Keratinocyte (primary cell): ENCODE results near the gene SLC35B2. TPM values are rescaled to one million over a fixed set of nuclear protein-coding genes. Genes with fewer than 3 reads are reported as not detected.

Experiments used
- DNase-seq: peaks from one replicate; pipeline ENCODE4 v3.0.0-alpha.2; 2011; ENCODE audit warnings: low read depth, missing footprints, low spot score
- FAIRE-seq: peaks from 2 replicates; lab custom pipeline; 2011; peaks lifted over from hg19 to GRCh38; lab: Jason Lieb, UNC
- H2AFZ ChIP-seq: 2 replicates; pipeline ENCODE4 v1.6.0; 2012; ENCODE audit warnings: low read length, control low read depth, inconsistent platforms; ENCODE audit not compliant: control insufficient read depth
- H3K27ac ChIP-seq: 2 replicates; pipeline ENCODE4 v1.5.1; 2011; ENCODE audit warnings: low read length; ENCODE audit not compliant: control insufficient read depth, insufficient read depth
- H3K27me3 ChIP-seq: 3 replicates; pipeline ENCODE4 v1.6.0; 2011; ENCODE audit warnings: low read length; ENCODE audit not compliant: control insufficient read depth, insufficient read depth; ENCODE audit errors: extremely low read depth
- H3K36me3 ChIP-seq, 2 experiments: 2 replicates in 1 of 2; 3 replicates in 1 of 2; pipeline ENCODE4 v1.5.1; 2011; ENCODE audit warnings: low read length in 2 of 2, mild to moderate bottlenecking in 1 of 2; ENCODE audit not compliant: control insufficient read depth in 2 of 2, insufficient read depth in 2 of 2; ENCODE audit errors: extremely low read depth in 1 of 2
- H3K4me1 ChIP-seq: 3 replicates; pipeline ENCODE4 v1.5.1; 2011; ENCODE audit warnings: low read length; ENCODE audit not compliant: control insufficient read depth, insufficient read depth; ENCODE audit errors: extremely low read depth
- H3K4me2 ChIP-seq: 3 replicates; pipeline ENCODE4 v1.6.0; 2011; ENCODE audit warnings: low read depth, low read length; ENCODE audit not compliant: control insufficient read depth, insufficient read depth; ENCODE audit errors: extremely low read depth
- H3K4me3 ChIP-seq, 3 experiments: fragments of 200-600 bp in 1 of 3; sonication (generic) in 1 of 3; 2 replicates in 2 of 3; 3 replicates in 1 of 3; pipeline ENCODE4 v1.5.1; 2011 to 2016; ENCODE audit warnings: low read length in 3 of 3, mild to moderate bottlenecking in 3 of 3, control low read depth in 2 of 3, inconsistent platforms in 1 of 3, low read depth in 1 of 3, mixed read lengths in 1 of 3, mixed run types in 1 of 3, moderate library complexity in 1 of 3; ENCODE audit not compliant: control insufficient read depth in 2 of 3, insufficient read depth in 2 of 3; ENCODE audit errors: extremely low read depth in 1 of 3
- H3K79me2 ChIP-seq: 2 replicates; pipeline ENCODE4 v1.6.0; 2012; ENCODE audit warnings: low read length; ENCODE audit not compliant: control insufficient read depth, insufficient read depth
- H3K9ac ChIP-seq: 3 replicates; pipeline ENCODE4 v1.6.0; 2011; ENCODE audit warnings: low read length; ENCODE audit not compliant: control insufficient read depth, insufficient read depth; ENCODE audit errors: extremely low read depth
- H3K9me1 ChIP-seq: 3 replicates; pipeline ENCODE4 v1.6.0; 2011; ENCODE audit warnings: low read length; ENCODE audit not compliant: control insufficient read depth, insufficient read depth; ENCODE audit errors: extremely low read depth
- H3K9me3 ChIP-seq: 2 replicates; pipeline ENCODE4 v1.5.1; 2012; ENCODE audit warnings: low read depth, low read length; ENCODE audit not compliant: control insufficient read depth
- H4K20me1 ChIP-seq: 3 replicates; pipeline ENCODE4 v1.6.0; 2011; ENCODE audit warnings: low read length; ENCODE audit not compliant: control insufficient read depth, insufficient read depth; ENCODE audit errors: extremely low read depth
- CTCF ChIP-seq, 3 experiments: IDR thresholded peaks in 1 of 3; conservative IDR thresholded peaks in 1 of 3; optimal IDR thresholded peaks in 1 of 3; 2 replicates in 2 of 3; 3 replicates in 1 of 3; pipeline versions ENCODE3 to v1.5.1; 2011; ENCODE audit warnings: low read length in 3 of 3, mild to moderate bottlenecking in 3 of 3, moderate library complexity in 2 of 3, control low read depth in 1 of 3, inconsistent platforms in 1 of 3; ENCODE audit not compliant: insufficient read depth in 2 of 3; ENCODE audit errors: extremely low read depth in 1 of 3
- EZH2 ChIP-seq: IDR thresholded peaks from one replicate; pipeline ENCODE4 v1.6.1; 2012; ENCODE audit warnings: inconsistent platforms, mild to moderate bottlenecking, low read length, moderate library complexity
- dilution Hi-C: fragments of 300-500 bp; cut with MboI; formaldehyde crosslinking; loops from one replicate; pipeline ENCODE4 v1.7.0; 2020; ENCODE audit warnings: low sequenced_read_pairs; ENCODE audit not compliant: extremely low pct_ligation_motif_present
- polyA plus RNA-seq, 5 experiments: library from polyadenylated mRNA; depleted of rRNA in 3 of 5; stranded (reverse) in 3 of 5; stranded (forward) in 1 of 5; unstranded in 1 of 5; fragments of >200 nt; gene quantifications; 1 replicate in 1 of 5; 2 replicates in 3 of 5; 3 replicates in 1 of 5; pipeline versions ENCODE4 v1.2.1 to v1.2.3, GENCODE V29; 2011 to 2012; ENCODE audit warnings: missing spikeins in 2 of 5, low read depth in 1 of 5, low replicate concordance in 1 of 5

The SLC35B2 gene
- polyA plus RNA-seq, 1 donor (not counting 4 experiments of a cell fraction or from before 2014, with no cell fraction given), result 69.9 TPM

GRCh38 chr6:44301782-44302564, 44.6 kb upstream of the SLC35B2 start:
- no peaks in the 10 kb centered on the region for H3K9me3 ChIP-seq
- H3K4me1 ChIP-seq, result peaks cover 7% of the 10 kb centered on the region
- no peak overlapping the region for H3K4me2 ChIP-seq
- FAIRE-seq, result no peak
- H3K27ac ChIP-seq, result no peak overlapping the region
- H3K9ac ChIP-seq, result no peak overlapping the region
- peaks cover 45 to 46% of the 10 kb centered on the region in 2 experiments for H3K36me3 ChIP-seq
- H3K4me3 ChIP-seq, result no peak overlapping the region
- TF ChIP-seq EZH2 (no peak), CTCF (optimal IDR thresholded peaks at IDR 0.05 in 1 of 3, IDR thresholded peaks at IDR 0.05 in 1 of 3, conservative IDR thresholded peaks at IDR 0.05 in 1 of 3; ENCODE audit: extremely low read depth in 1 of 3, insufficient read depth in 2 of 3, low read length in 3 of 3) (no peak)
- DNase-seq, result no peak
- H3K9me1 ChIP-seq, result peaks cover 2% of the 10 kb centered on the region
- H4K20me1 ChIP-seq, result no peaks in the 10 kb centered on the region
- dilution Hi-C loops, result no loop called here
- H3K27me3 ChIP-seq, result peaks cover 18% of the 10 kb centered on the region
- H2AFZ ChIP-seq, result no peak overlapping the region
- H3K79me2 ChIP-seq, result no peaks in the 10 kb centered on the region

- Histone ChIP-seq H3K9me3 (no peaks in the 10 kb centered on the region), H2AFZ (no peak overlapping the region), H3K9ac (no peak overlapping the region), H3K27ac (no peak overlapping the region), H3K4me2 (no peak overlapping the region), H4K20me1 (peaks cover 3% of the 10 kb centered on the region), H3K4me3 (no peak overlapping the region), H3K36me3 (peaks cover 41 to 45% of the 10 kb centered on the region in 2 experiments), H3K79me2 (no peaks in the 10 kb centered on the region), H3K27me3 (peaks cover 27% of the 10 kb centered on the region), H3K9me1 (peaks cover 2% of the 10 kb centered on the region), H3K4me1 (peaks cover 7% of the 10 kb centered on the region)
- no peak for FAIRE-seq
- TF ChIP-seq EZH2 (no peak), CTCF (optimal IDR thresholded peaks at IDR 0.05 in 1 of 3, IDR thresholded peaks at IDR 0.05 in 1 of 3, conservative IDR thresholded peaks at IDR 0.05 in 1 of 3; ENCODE audit: extremely low read depth in 1 of 3, insufficient read depth in 2 of 3, low read length in 3 of 3) (no peak)
- no peak for DNase-seq
- dilution Hi-C loops, result no loop called here
These were observed 43.8 kb upstream of the SLC35B2 start for GRCh38 chr6:44301106-44301505.
